ENCODE results near the gene CRLF1. TPM values are rescaled to one million over a fixed set of nuclear protein-coding genes. Genes with fewer than 3 reads are reported as not detected.

Gene CRLF1
- total RNA-seq, 1 donor from 2014 or later = 17.0 TPM

- peaks cover 4% of the 10 kb centered on the region for H3K4me1 Mint-ChIP-seq (ENCODE audit: unreplicated experiment)
- H3K9me3 Mint-ChIP-seq (ENCODE audit: unreplicated experiment) = no peaks in the 10 kb centered on the region
Observed at GRCh38 chr19:18617562-18617961, 11.0 kb upstream of the CRLF1 start.

GRCh38 chr19:18616023-18616422 lies 9.4 kb upstream of the CRLF1 start:
- peaks cover 14% of the 10 kb centered on the region for H3K4me1 Mint-ChIP-seq (ENCODE audit: unreplicated experiment)
- no peak overlapping the region for H3K4me3 Mint-ChIP-seq (ENCODE audit: unreplicated experiment)
- TF ChIP-seq CTCF (IDR thresholded peaks at IDR 0.05) = no peak
- H3K27ac Mint-ChIP-seq (ENCODE audit: unreplicated experiment) = no peak overlapping the region
- no peaks in the 10 kb centered on the region for H3K9me3 Mint-ChIP-seq (ENCODE audit: unreplicated experiment)
- no peak for DNase-seq (ENCODE audit: extremely low spot score, unreplicated experiment)
- H3K36me3 Mint-ChIP-seq (ENCODE audit: unreplicated experiment) = no peaks in the 10 kb centered on the region
- peaks cover 30% of the 10 kb centered on the region for H3K27me3 Mint-ChIP-seq (ENCODE audit: unreplicated experiment)

More at GRCh38 chr19:18617562-18617961, 11.0 kb upstream of the CRLF1 start:
- Mint-ChIP-seq H3K4me3 (ENCODE audit: unreplicated experiment) (no peak overlapping the region), H3K27ac (ENCODE audit: unreplicated experiment) (no peak overlapping the region), H3K36me3 (ENCODE audit: unreplicated experiment) (no peaks in the 10 kb centered on the region), H3K27me3 (ENCODE audit: unreplicated experiment) (peaks cover 22% of the 10 kb centered on the region)
- TF ChIP-seq CTCF (IDR thresholded peaks at IDR 0.05) = no peak
- no peak for DNase-seq (ENCODE audit: extremely low spot score, unreplicated experiment)

- peaks cover 37% of the 10 kb centered on the region for H3K27me3 Mint-ChIP-seq (ENCODE audit: unreplicated experiment)
- no peak for DNase-seq (ENCODE audit: extremely low spot score, unreplicated experiment)
- no peaks in the 10 kb centered on the region for H3K9me3 Mint-ChIP-seq (ENCODE audit: unreplicated experiment)
- TF ChIP-seq CTCF (IDR thresholded peaks at IDR 0.05) = no peak
- peaks cover 15% of the 10 kb centered on the region for H3K4me1 Mint-ChIP-seq (ENCODE audit: unreplicated experiment)
- H3K4me3 Mint-ChIP-seq (ENCODE audit: unreplicated experiment) = peak overlapping the region; percentile 60
- no peak overlapping the region for H3K27ac Mint-ChIP-seq (ENCODE audit: unreplicated experiment)
- peaks cover 4% of the 10 kb centered on the region for H3K36me3 Mint-ChIP-seq (ENCODE audit: unreplicated experiment)
Observed at GRCh38 chr19:18613589-18614234, 7.1 kb upstream of the CRLF1 start.

- no peak for DNase-seq (ENCODE audit: extremely low spot score, unreplicated experiment)
- H3K36me3 Mint-ChIP-seq (ENCODE audit: unreplicated experiment) = peaks cover 4% of the 10 kb centered on the region
- H3K4me1 Mint-ChIP-seq (ENCODE audit: unreplicated experiment) = peaks cover 15% of the 10 kb centered on the region
- H3K27me3 Mint-ChIP-seq (ENCODE audit: unreplicated experiment) = peaks cover 44% of the 10 kb centered on the region
- H3K27ac Mint-ChIP-seq (ENCODE audit: unreplicated experiment) = no peak within 1 kb of the TSS
- no peaks in the 10 kb centered on the region for H3K9me3 Mint-ChIP-seq (ENCODE audit: unreplicated experiment)
- TF ChIP-seq CTCF (IDR thresholded peaks at IDR 0.05) = no peak
- peak within 1 kb of the TSS; percentile 73 for H3K4me3 Mint-ChIP-seq (ENCODE audit: unreplicated experiment)
Observed at GRCh38 chr19:18612772-18613588, 6.4 kb upstream of the CRLF1 start, which contains the start of gene TMEM59L. Gene TMEM59L (plus strand): TSS chr19:18612870. CDS start chr19:18612959, 89 bp downstream.

All from osteocyte (in vitro differentiated cells).